ENCODE results near the gene KLHL3.
"Not testable (repeated sequence)": the region's sequence is repeated elsewhere in the genome, so short reads cannot be mapped to it uniquely, and the experiment has no call there.

The KLHL3 gene

GRCh38 chr5:137735555-137736284 lies at the start of gene KLHL3:
TSS of gene KLHL3 (minus strand) at chr5:137736089. CDS start at chr5:137735646, 443 bp downstream.
- peak; percentile 20 for DNase-seq (ENCODE audit: low read depth)

- no peak for DNase-seq (ENCODE audit: low read depth)
Measured at GRCh38 chr5:137782984-137783536, 47.2 kb upstream of the KLHL3 start.

- no peak for DNase-seq (ENCODE audit: low read depth)
Measured at GRCh38 chr5:137782055-137782454, 46.2 kb upstream of the KLHL3 start.

- DNase-seq (ENCODE audit: low read depth): no peak
Measured at GRCh38 chr5:137778772-137779564, 43.1 kb upstream of the KLHL3 start.

- not testable (repeated sequence) for DNase-seq (ENCODE audit: low read depth)
Measured at GRCh38 chr5:137767937-137768336, 32.0 kb upstream of the KLHL3 start.

- DNase-seq (ENCODE audit: low read depth): no peak
Measured at GRCh38 chr5:137761566-137761965, 25.7 kb upstream of the KLHL3 start.

GRCh38 chr5:137760719-137761516 lies 25.0 kb upstream of the KLHL3 start:
- no peak for DNase-seq (ENCODE audit: low read depth)

GRCh38 chr5:137760294-137760693 lies 24.4 kb upstream of the KLHL3 start:
- no peak for DNase-seq (ENCODE audit: low read depth)

GRCh38 chr5:137758715-137759306 lies 22.9 kb upstream of the KLHL3 start:
- DNase-seq (ENCODE audit: low read depth): no peak

GRCh38 chr5:137758121-137758520 lies 22.2 kb upstream of the KLHL3 start:
- DNase-seq (ENCODE audit: low read depth): no peak

GRCh38 chr5:137757634-137758033 lies 21.7 kb upstream of the KLHL3 start:
- DNase-seq (ENCODE audit: low read depth): no peak

GRCh38 chr5:137754961-137755762 lies 19.3 kb upstream of the KLHL3 start:
- DNase-seq (ENCODE audit: low read depth): no peak

- DNase-seq (ENCODE audit: low read depth): peak; percentile 93
Measured at GRCh38 chr5:137754188-137754960, 18.5 kb upstream of the KLHL3 start, which contains the start of gene HNRNPA0. TSS of gene HNRNPA0 (minus strand) at chr5:137754363. CDS start at chr5:137754066, 297 bp downstream.

GRCh38 chr5:137753691-137754187 lies 17.9 kb upstream of the KLHL3 start:
- DNase-seq (ENCODE audit: low read depth): no peak

- peak; percentile 16 for DNase-seq (ENCODE audit: low read depth)
Measured at GRCh38 chr5:137752905-137753690, 17.2 kb upstream of the KLHL3 start.

GRCh38 chr5:137751869-137752491 lies 16.1 kb upstream of the KLHL3 start:
- DNase-seq (ENCODE audit: low read depth): no peak

GRCh38 chr5:137750436-137750835 lies 14.5 kb upstream of the KLHL3 start:
- DNase-seq (ENCODE audit: low read depth): no peak

GRCh38 chr5:137747848-137748247 lies 12.0 kb upstream of the KLHL3 start:
- no peak for DNase-seq (ENCODE audit: low read depth)
